Adrenal gland (tissue), 12 donors: Measurements from ENCODE around the gene KRTCAP2. TPM values are rescaled to one million over a fixed set of nuclear protein-coding genes. Genes with fewer than 3 reads are reported as not detected.
"Not testable (repeated sequence)": the region's sequence is repeated elsewhere in the genome, so short reads cannot be mapped to it uniquely, and the experiment has no call there.

ENCODE experiments used
- DNase-seq, 7 donors: peaks; one replicate each; pipeline ENCODE4 v3.0.0-alpha.2; 2019 to 2020
- H3K27ac ChIP-seq, 5 donors: fragments of 200-600 bp; sonication (generic) in 4 of 5; 1 replicate in 3 of 5; 2 replicates in 2 of 5; pipeline versions ENCODE4 v1.5.1 to v1.8.0; 2016 to 2020; ENCODE audit warnings: mild to moderate bottlenecking in 1 of 5
- H3K27me3 ChIP-seq: fragments of 200-600 bp; 2 replicates; pipeline ENCODE4 v1.8.0; 2021
- H3K36me3 ChIP-seq, 2 donors: fragments of 200-600 bp; replicated peaks in 1 of 2; 1 replicate in 1 of 2; 2 replicates in 1 of 2; pipeline versions ENCODE4 v1.5.1 to v1.8.0; 2018 to 2022
- H3K4me1 ChIP-seq, 2 donors: fragments of 200-600 bp; replicated peaks in 1 of 2; 1 replicate in 1 of 2; 2 replicates in 1 of 2; pipeline versions ENCODE4 v1.5.1 to v1.8.0; 2018 to 2021
- H3K4me3 ChIP-seq, 4 donors: fragments of 200-600 bp; sonication (generic) in 3 of 4; one replicate each; pipeline ENCODE4 v1.5.1; 2016 to 2018
- H3K9me3 ChIP-seq, 3 donors: fragments of 200-600 bp; sonication (generic) in 1 of 3; replicated peaks in 1 of 3; 1 replicate in 2 of 3; 2 replicates in 1 of 3; pipeline versions ENCODE4 v1.5.1 to v1.8.0; 2016 to 2021
- CTCF ChIP-seq, 6 experiments: fragments of 450-650 bp in 4 of 6; fragments of 200-600 bp in 2 of 6; sonication (generic) in 1 of 6; IDR thresholded peaks; 1 replicate in 5 of 6; 2 replicates in 1 of 6; pipeline versions ENCODE4 v1.5.1 to v1.8.0; 2016 to 2021; ENCODE audit warnings: antibody characterized with exemption in 6 of 6, mild to moderate bottlenecking in 2 of 6, moderate library complexity in 1 of 6
- POLR2A ChIP-seq, 2 donors: fragments of 450-650 bp; IDR thresholded peaks; one replicate each; pipeline ENCODE4 v1.6.1; 2017; ENCODE audit warnings: antibody characterized with exemption in 2 of 2, mild to moderate bottlenecking in 2 of 2, moderate library complexity in 1 of 2
- WGBS, 4 donors: extraction: QIAGEN DNeasy Blood & Tissue Kit in 2 of 4; methylation state at CpG; one replicate each; pipeline versions ENCODE4 v1.1.5 to v1.1.7; 2013 to 2017; 5-methylcytosine and 5-hydroxymethylcytosine counted together
- intact Hi-C, 2 donors: fragments of 100-400 bp; cut with DNase I; formaldehyde crosslinking; loops; one replicate each; pipeline versions ENCODE4 v1.14.1 to v1.15.0; 2022 to 2023
- polyA plus RNA-seq, 3 donors: library from polyadenylated mRNA; stranded (reverse); fragments of 200-250 nt in 2 of 3; fragments of 350-450 nt in 1 of 3; fragmentation: Illumina TruSeq in 1 of 3; extraction: RNeasy Lipid Tissue Mini Kit (QIAGEN cat#74804) in 1 of 3; gene quantifications; one replicate each; pipeline ENCODE4 v1.2.3, GENCODE V29; 2013 to 2014
- total RNA-seq, 9 donors: library from RNA; depleted of rRNA in 4 of 9; stranded (reverse); fragments of >200 nt in 4 of 9; fragments of 120-200 nt in 1 of 9; fragmentation: NEBNext Ultra II Directional in 1 of 9; extraction: Animal tissue kit (Norgen Biotek cat#: 25700) in 1 of 9; gene quantifications; one replicate each; pipeline versions ENCODE4 v1.1.0 to v1.2.4, GENCODE V29; 2013 to 2023
- donor health status: healthy with polysubstance abuse.
- donor health status: Bipolar disorder and iron deficiency.
- donor health status: DM: yes; HTN: yes; CAD: no.
- donor health status: DM: no; HTN: no; CAD: no.
- donor health status: DM: no; HTN: no; CAD: no.
- donor health status: DM: yes; HTN: yes; CAD: no.

KRTCAP2 gene
- total and polyA plus RNA-seq, 12 donors: 76.1 to 806 (median 191) TPM

GRCh38 chr1:155160128-155160527, 13.0 kb downstream of the KRTCAP2 start:
- no peak overlapping the region for H3K27ac ChIP-seq
- no peaks in the 10 kb centered on the region for H3K36me3 ChIP-seq
- TF ChIP-seq POLR2A (IDR thresholded peaks at IDR 0.05) (no peak), CTCF (IDR thresholded peaks at IDR 0.05) (no peak)
- no peaks in the 10 kb centered on the region for H3K27me3 ChIP-seq
- 72 to 81% (median 78%) methylated on average over 8 of the region's 8 CpGs for WGBS, 4 donors
- DNase-seq: peak in 1 of 7 donors; percentile 20
- intact Hi-C loops: no loop called here
- H3K4me1 ChIP-seq: no peaks in the 10 kb centered on the region
- no peaks in the 10 kb centered on the region for H3K9me3 ChIP-seq
- no peak overlapping the region for H3K4me3 ChIP-seq

- no peak overlapping the region for H3K27ac ChIP-seq
- no peaks in the 10 kb centered on the region for H3K27me3 ChIP-seq
- H3K4me3 ChIP-seq: no peak overlapping the region
- 60 to 78% (median 72%) methylated on average over 1 of the region's 1 CpG for WGBS, 4 donors
- no peaks in the 10 kb centered on the region for H3K9me3 ChIP-seq
- TF ChIP-seq CTCF (IDR thresholded peaks at IDR 0.05): no peak
- TF ChIP-seq POLR2A (IDR thresholded peaks at IDR 0.05): no peak
- H3K36me3 ChIP-seq: no peaks in the 10 kb centered on the region
- no peak for DNase-seq
- no peaks in the 10 kb centered on the region for H3K4me1 ChIP-seq
- intact Hi-C loops: no loop called here
Observed at GRCh38 chr1:155158991-155159390, 14.1 kb downstream of the KRTCAP2 start.

DNA sequence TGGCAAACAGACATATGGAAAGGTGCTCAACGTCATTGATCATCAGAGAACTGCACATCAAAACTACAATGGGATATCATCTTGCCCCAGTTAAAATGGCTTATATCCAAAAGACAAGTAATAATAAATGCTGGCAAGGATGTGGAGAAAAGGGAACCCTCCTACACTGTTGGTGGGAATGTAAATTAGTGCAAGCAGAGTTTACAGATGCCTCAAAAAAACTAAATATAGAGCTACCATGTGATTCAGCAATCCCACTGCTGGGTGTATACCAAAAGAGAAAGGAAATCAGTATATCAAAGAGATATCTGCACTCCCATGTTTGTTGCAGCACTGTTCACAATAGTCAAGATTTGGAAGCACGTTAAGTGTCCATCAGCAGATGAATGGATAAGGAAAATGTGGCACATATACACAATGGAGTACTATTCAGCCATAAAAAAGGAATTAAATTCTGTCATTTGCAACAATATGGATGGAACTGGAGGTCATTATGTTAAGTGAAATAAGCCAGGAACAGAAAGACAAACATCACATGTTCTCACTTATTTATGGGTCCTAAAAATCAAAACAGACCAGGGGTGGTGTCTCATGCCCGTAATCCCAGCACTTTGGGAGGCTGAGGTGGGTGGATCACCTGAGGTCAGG, 17.0 kb downstream of the KRTCAP2 start:
- intact Hi-C loops: not testable (repeated sequence)

DNA sequence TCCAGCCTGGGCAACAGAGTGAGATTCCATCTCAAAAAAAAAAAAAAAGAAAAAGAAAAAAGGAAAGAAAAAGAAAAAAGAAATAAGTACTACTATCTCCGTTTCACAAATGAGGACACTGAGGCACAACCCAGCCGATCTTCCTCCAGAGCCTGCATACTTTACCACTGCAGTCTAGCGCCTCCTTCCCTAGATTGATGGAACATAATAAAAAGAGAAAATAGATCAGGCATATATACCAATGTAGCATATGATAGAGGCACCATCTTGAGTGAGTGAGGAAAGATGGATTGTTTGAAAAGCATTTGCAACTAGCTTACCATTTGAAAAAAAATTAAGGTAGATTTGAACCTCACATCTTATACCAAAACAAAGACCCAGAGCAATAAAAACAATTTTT, 27.6 kb downstream of the KRTCAP2 start:
- no peaks in the 10 kb centered on the region for H3K9me3 ChIP-seq
- H3K27me3 ChIP-seq: peaks cover 5% of the 10 kb centered on the region
- H3K4me3 ChIP-seq: no peak overlapping the region
- 69 to 81% (median 73%) methylated on average over 3 of the region's 3 CpGs for WGBS, 4 donors
- no peak for DNase-seq
- no peak overlapping the region for H3K27ac ChIP-seq
- TF ChIP-seq CTCF (IDR thresholded peaks at IDR 0.05): no peak
- no peak for TF ChIP-seq POLR2A (IDR thresholded peaks at IDR 0.05)
- H3K4me1 ChIP-seq: no peaks in the 10 kb centered on the region
- H3K36me3 ChIP-seq: no peaks in the 10 kb centered on the region
- intact Hi-C loops: no loop called here

More for the DNA sequence above, 17.0 kb downstream of the KRTCAP2 start:
- H3K36me3 ChIP-seq, H3K4me1 ChIP-seq, H3K4me3 ChIP-seq, H3K27ac ChIP-seq, DNase-seq, H3K9me3 ChIP-seq, H3K27me3 ChIP-seq: not testable (repeated sequence)
- WGBS, 4 donors: 64 to 72% (median 67%) methylated on average over 3 of the region's 3 CpGs

GRCh38 chr1:155141749-155142148, 31.4 kb downstream of the KRTCAP2 start:
- no peak for TF ChIP-seq POLR2A (IDR thresholded peaks at IDR 0.05)
- H3K27ac ChIP-seq: no peak overlapping the region
- 67 to 81% (median 74%) methylated on average over 7 of the region's 7 CpGs for WGBS, 4 donors
- H3K4me1 ChIP-seq: peaks cover 18 to 23% of the 10 kb centered on the region in 2 donors
- H3K36me3 ChIP-seq: no peaks in the 10 kb centered on the region
- intact Hi-C loops: no loop called here
- no peaks in the 10 kb centered on the region for H3K9me3 ChIP-seq
- no peak for DNase-seq
- no peak overlapping the region for H3K4me3 ChIP-seq
- no peaks in the 10 kb centered on the region for H3K27me3 ChIP-seq
